ENCODE results near the gene PLS1. TPM values are rescaled to one million over a fixed set of nuclear protein-coding genes. Genes with fewer than 3 reads are reported as not detected.
A peak's percentile ranks its signal among the peaks of the same experiment; 100 is the strongest.

PLS1 gene
- total RNA-seq, 1 donor from 2014 or later: 1.5 TPM

GRCh38 chr3:142663865-142664264 is 67.7 kb downstream of the PLS1 start:
- TF ChIP-seq CTCF (IDR thresholded peaks at IDR 0.05): no peak
- H3K9me3 Mint-ChIP-seq (ENCODE audit: unreplicated experiment): no peaks in the 10 kb centered on the region
- H3K27ac Mint-ChIP-seq (ENCODE audit: unreplicated experiment): no peak overlapping the region
- no peak overlapping the region for H3K4me3 Mint-ChIP-seq (ENCODE audit: unreplicated experiment)
- H3K36me3 Mint-ChIP-seq (ENCODE audit: unreplicated experiment): no peaks in the 10 kb centered on the region
- no peak for DNase-seq (ENCODE audit: extremely low spot score, unreplicated experiment)
- H3K27me3 Mint-ChIP-seq (ENCODE audit: unreplicated experiment): no peaks in the 10 kb centered on the region
- H3K4me1 Mint-ChIP-seq (ENCODE audit: unreplicated experiment): peaks cover 11% of the 10 kb centered on the region

GRCh38 chr3:142664311-142664710 is 68.1 kb downstream of the PLS1 start:
- H3K27me3 Mint-ChIP-seq (ENCODE audit: unreplicated experiment): no peaks in the 10 kb centered on the region
- peaks cover 11% of the 10 kb centered on the region for H3K4me1 Mint-ChIP-seq (ENCODE audit: unreplicated experiment)

GRCh38 chr3:142664819-142665218 is 68.6 kb downstream of the PLS1 start:
- no peaks in the 10 kb centered on the region for H3K9me3 Mint-ChIP-seq (ENCODE audit: unreplicated experiment)
- no peak for DNase-seq (ENCODE audit: extremely low spot score, unreplicated experiment)

More at GRCh38 chr3:142664311-142664710, 68.1 kb downstream of the PLS1 start:
- no peak for TF ChIP-seq CTCF (IDR thresholded peaks at IDR 0.05)
- DNase-seq (ENCODE audit: extremely low spot score, unreplicated experiment): no peak
- Mint-ChIP-seq H3K36me3 (ENCODE audit: unreplicated experiment) (no peaks in the 10 kb centered on the region), H3K9me3 (ENCODE audit: unreplicated experiment) (no peaks in the 10 kb centered on the region), H3K4me3 (ENCODE audit: unreplicated experiment) (no peak overlapping the region), H3K27ac (ENCODE audit: unreplicated experiment) (no peak overlapping the region)

GRCh38 chr3:142670120-142670519 is 73.9 kb downstream of the PLS1 start:
- Mint-ChIP-seq H3K36me3 (ENCODE audit: unreplicated experiment) (no peaks in the 10 kb centered on the region), H3K27ac (ENCODE audit: unreplicated experiment) (no peak overlapping the region), H3K27me3 (ENCODE audit: unreplicated experiment) (peaks cover 4% of the 10 kb centered on the region), H3K4me3 (ENCODE audit: unreplicated experiment) (no peak overlapping the region), H3K9me3 (ENCODE audit: unreplicated experiment) (no peaks in the 10 kb centered on the region), H3K4me1 (ENCODE audit: unreplicated experiment) (peaks cover under 1% of the 10 kb centered on the region)
- DNase-seq (ENCODE audit: extremely low spot score, unreplicated experiment): no peak
- no peak for TF ChIP-seq CTCF (IDR thresholded peaks at IDR 0.05)

More at GRCh38 chr3:142664819-142665218, 68.6 kb downstream of the PLS1 start:
- Mint-ChIP-seq H3K36me3 (ENCODE audit: unreplicated experiment) (no peaks in the 10 kb centered on the region), H3K27ac (ENCODE audit: unreplicated experiment) (peak overlapping the region; percentile 35), H3K27me3 (ENCODE audit: unreplicated experiment) (peaks cover under 1% of the 10 kb centered on the region), H3K4me1 (ENCODE audit: unreplicated experiment) (peaks cover 11% of the 10 kb centered on the region), H3K4me3 (ENCODE audit: unreplicated experiment) (no peak overlapping the region)
- TF ChIP-seq CTCF (IDR thresholded peaks at IDR 0.05): no peak

- Mint-ChIP-seq H3K9me3 (ENCODE audit: unreplicated experiment) (no peaks in the 10 kb centered on the region), H3K4me3 (ENCODE audit: unreplicated experiment) (no peak overlapping the region), H3K27me3 (ENCODE audit: unreplicated experiment) (no peaks in the 10 kb centered on the region), H3K36me3 (ENCODE audit: unreplicated experiment) (no peaks in the 10 kb centered on the region), H3K27ac (ENCODE audit: unreplicated experiment) (no peak overlapping the region), H3K4me1 (ENCODE audit: unreplicated experiment) (no peaks in the 10 kb centered on the region)
- no peak for TF ChIP-seq CTCF (IDR thresholded peaks at IDR 0.05)
- DNase-seq (ENCODE audit: extremely low spot score, unreplicated experiment): no peak
These were observed 80.0 kb downstream of the PLS1 start for GRCh38 chr3:142676151-142676550.

Data from osteocyte (in vitro differentiated cells).